GM13976 (cell line): ENCODE measurements around the gene DISC1.

Experiments
- DNase-seq: peaks from one replicate; pipeline ENCODE4 v3.0.0; 2012; ENCODE audit warnings: low spot score
- CTCF ChIP-seq: IDR thresholded peaks from 2 replicates; pipeline ENCODE4 v1.5.1; 2012; ENCODE audit warnings: borderline replicate concordance, mild to moderate bottlenecking; ENCODE audit not compliant: insufficient read depth; ENCODE audit errors: extremely low read depth, missing control alignments, control extremely low read depth
- in situ Hi-C: fragments of 300-500 bp; cut with MboI; formaldehyde crosslinking; loops from one replicate; pipeline ENCODE4 v1.12.0; 2022; ENCODE audit warnings: low sequenced_read_pairs, mixed read lengths, inconsistent platforms; ENCODE audit not compliant: unreplicated experiment

DISC1 gene

GRCh38 chr1:231678011-231678432 lies 51.4 kb downstream of the DISC1 start:
- DNase-seq = no peak
- TF ChIP-seq CTCF = no peak
- in situ Hi-C loops = no loop called here

GRCh38 chr1:231679109-231679508 lies 52.5 kb downstream of the DISC1 start:
- TF ChIP-seq CTCF = no peak
- in situ Hi-C loops = no loop called here
- no peak for DNase-seq

GRCh38 chr1:231681006-231681405 lies 54.4 kb downstream of the DISC1 start:
- in situ Hi-C loops = no loop called here
- DNase-seq = no peak
- no peak for TF ChIP-seq CTCF

- in situ Hi-C loops = no loop called here
- no peak for DNase-seq
- no peak for TF ChIP-seq CTCF
Observed at GRCh38 chr1:231682779-231683178, 56.2 kb downstream of the DISC1 start.

GRCh38 chr1:231683439-231684165 lies 57.0 kb downstream of the DISC1 start:
- no peak for TF ChIP-seq CTCF
- DNase-seq = no peak
- in situ Hi-C loops = no loop called here

- no peak for DNase-seq
- TF ChIP-seq CTCF = no peak
- in situ Hi-C loops = no loop called here
Observed at GRCh38 chr1:231684356-231685244, 58.0 kb downstream of the DISC1 start.
